Thyroid gland (tissue), 4 donors: ENCODE data around the gene APOL3.
"Not testable (repeated sequence)": the region's sequence is repeated elsewhere in the genome, so short reads cannot be mapped to it uniquely, and the experiment has no call there.

Source experiments
- CTCF ChIP-seq, 6 experiments: fragments of 200-600 bp in 3 of 6; fragments of 450-650 bp in 3 of 6; sonication (generic) in 3 of 6; IDR thresholded peaks; one replicate each; pipeline ENCODE4 v1.5.1; 2016 to 2019; ENCODE audit warnings: antibody characterized with exemption in 6 of 6, mild to moderate bottlenecking in 2 of 6, inconsistent platforms in 1 of 6, moderate library complexity in 1 of 6
- POLR2A ChIP-seq, 2 donors: fragments of 450-650 bp; IDR thresholded peaks; one replicate each; pipeline ENCODE4 v1.6.1; 2017; ENCODE audit warnings: antibody characterized with exemption in 2 of 2, mild to moderate bottlenecking in 2 of 2, moderate library complexity in 1 of 2

- not testable (repeated sequence) for TF ChIP-seq CTCF, POLR2A (IDR thresholded peaks at IDR 0.05)
Observed at GRCh38 chr22:36205573-36205972, 45.0 kb upstream of the APOL3 start.
